HCT116 (cell line): ENCODE measurements around the gene SUB1. TPM values are rescaled to one million over a fixed set of nuclear protein-coding genes. Genes with fewer than 3 reads are reported as not detected.

ENCODE experiments used
- ATAC-seq: fragments of 200-7000 bp; cut with Tn5 transposase; 2 replicates; pipeline ENCODE4 v1.9.1; 2020; ENCODE audit warnings: mild to moderate bottlenecking, moderate library complexity
- BruUV-seq: library from RNA; stranded (reverse); fragments of 400-500 nt; replicated peaks from 2 replicates; lab custom pipeline; 2021; lab: Mats Ljungman, UMichigan
- CTCF ChIA-PET: fragments of 300-600 bp; sonication (Branson Sonifier 250); formaldehyde crosslinking; loops from one replicate; lab custom pipeline; 2021; ENCODE audit warnings: antibody characterized with exemption; lab: Charles Lee
- POLR2A ChIA-PET: fragments of 300-600, 350-600 bp; sonication (Branson Sonifier 250); formaldehyde crosslinking; loops from one replicate; lab custom pipeline; 2021; ENCODE audit warnings: antibody characterized with exemption; lab: Charles Lee
- RAD21 ChIA-PET, 2 experiments: fragments of 300-600 bp; sonication (Branson Sonifier 250); formaldehyde crosslinking; loops; one replicate each; lab custom pipeline; 2023; ENCODE audit warnings: low total read pairs in 2 of 2; ENCODE audit not compliant: uncharacterized antibody in 2 of 2, unreplicated experiment in 2 of 2, low non-redundant PET in 1 of 2; lab: Charles Lee
- DNase-seq: peaks from one replicate; pipeline ENCODE4 v3.0.0-alpha.2; 2010; ENCODE audit warnings: low read depth, low spot score
- H2AFZ ChIP-seq: fragments of 200-600 bp; shearing (Covaris generic), sonication (generic); 2 replicates; pipeline ENCODE4 v1.6.1; 2017; ENCODE audit warnings: low read depth, mixed run types, mixed read lengths, antibody characterized with exemption, low read length; ENCODE audit not compliant: poor library complexity, severe bottlenecking
- H3K27ac ChIP-seq: 2 replicates; pipeline ENCODE4 v1.5.1; 2012; ENCODE audit warnings: low read depth, low read length
- H3K27me3 ChIP-seq: fragments of 200-600 bp; sonication (generic); 2 replicates; pipeline ENCODE4 v1.6.1; 2016; ENCODE audit warnings: mixed run types, low read length, mixed read lengths; ENCODE audit not compliant: insufficient read depth
- H3K36me3 ChIP-seq, 2 experiments: fragments of 200-500 bp in 1 of 2; fragments of 200-600 bp in 1 of 2; sonication (Bioruptor generic) in 1 of 2; sonication (generic) in 1 of 2; 2 replicates each; pipeline versions ENCODE4 v1.5.1 to v1.6.1; 2014 to 2016; ENCODE audit warnings: low read length in 2 of 2, inconsistent platforms in 1 of 2, mixed read lengths in 1 of 2, mixed run types in 1 of 2; ENCODE audit not compliant: insufficient read depth in 2 of 2, control insufficient read depth in 1 of 2
- H3K4me1 ChIP-seq, 2 experiments: fragments of 200-600 bp in 1 of 2; sonication (generic) in 1 of 2; 2 replicates each; pipeline versions ENCODE4 v1.5.1 to v1.6.1; 2012 to 2017; ENCODE audit warnings: low read length in 2 of 2, inconsistent platforms in 1 of 2, mild to moderate bottlenecking in 1 of 2, mixed read lengths in 1 of 2, mixed run types in 1 of 2, moderate library complexity in 1 of 2; ENCODE audit not compliant: insufficient read depth in 2 of 2, control insufficient read depth in 1 of 2
- H3K4me2 ChIP-seq: fragments of 200-600 bp; sonication (generic); 2 replicates; pipeline ENCODE4 v1.6.1; 2017; ENCODE audit warnings: mixed run types, low read length, mixed read lengths
- H3K4me3 ChIP-seq, 2 experiments: fragments of 200-600 bp in 1 of 2; sonication (generic) in 1 of 2; replicated peaks in 1 of 2; 2 replicates each; pipeline ENCODE4 v1.5.1; 2011 to 2016; ENCODE audit warnings: low read length in 2 of 2, control low read depth in 1 of 2, low read depth in 1 of 2, mild to moderate bottlenecking in 1 of 2, mixed read lengths in 1 of 2, mixed run types in 1 of 2
- H3K79me2 ChIP-seq: fragments of 200-600 bp; sonication (generic); 2 replicates; pipeline ENCODE4 v1.6.1; 2017; ENCODE audit warnings: mild to moderate bottlenecking, mixed run types, low read length, moderate library complexity, mixed read lengths; ENCODE audit not compliant: insufficient read depth
- H3K9ac ChIP-seq: fragments of 200-600 bp; sonication (generic); 2 replicates; pipeline ENCODE4 v1.6.1; 2016; ENCODE audit warnings: low read length, mixed read lengths
- H3K9me2 ChIP-seq: fragments of 200-600 bp; sonication (generic), shearing (Covaris generic); 2 replicates; pipeline ENCODE4 v1.6.1; 2017; ENCODE audit warnings: mixed run types, mild to moderate bottlenecking, moderate library complexity; ENCODE audit not compliant: insufficient read depth
- H3K9me3 ChIP-seq, 2 experiments: fragments of 200-500 bp in 1 of 2; fragments of 200-600 bp in 1 of 2; sonication (Bioruptor generic) in 1 of 2; sonication (generic) in 1 of 2; 2 replicates each; pipeline ENCODE4 v1.6.1; 2014 to 2017; ENCODE audit warnings: low read length in 2 of 2, mixed read lengths in 2 of 2, inconsistent platforms in 1 of 2, low read depth in 1 of 2, mild to moderate bottlenecking in 1 of 2, mixed run types in 1 of 2, moderate library complexity in 1 of 2; ENCODE audit not compliant: control insufficient read depth in 1 of 2, insufficient read depth in 1 of 2
- H4K20me1 ChIP-seq: fragments of 200-600 bp; sonication (generic), shearing (Covaris generic); 2 replicates; pipeline ENCODE4 v1.6.1; 2017; ENCODE audit warnings: mixed run types, mild to moderate bottlenecking, moderate library complexity; ENCODE audit not compliant: insufficient read depth
- ATF3 ChIP-seq: IDR thresholded peaks from 2 replicates; pipeline ENCODE4 v1.6.1; 2012
- CBX3 ChIP-seq: IDR thresholded peaks from 2 replicates; pipeline ENCODE4 v1.6.1; 2012; ENCODE audit warnings: low read depth
- CEBPB ChIP-seq: IDR thresholded peaks from 2 replicates; pipeline ENCODE4 v1.6.1; 2012; ENCODE audit warnings: low read depth
- CTCF ChIP-seq, 3 experiments: fragments of 200-600 bp in 1 of 3; sonication (generic) in 1 of 3; IDR thresholded peaks in 2 of 3; conservative IDR thresholded peaks in 1 of 3; 2 replicates each; pipeline ENCODE4 v1.5.1; 2012 to 2017; ENCODE audit warnings: low read depth in 2 of 3, low read length in 2 of 3, antibody characterized with exemption in 1 of 3, borderline replicate concordance in 1 of 3, control low read depth in 1 of 3, mild to moderate bottlenecking in 1 of 3, mixed read lengths in 1 of 3, mixed run types in 1 of 3, moderate library complexity in 1 of 3; ENCODE audit not compliant: insufficient read depth in 1 of 3
- EGR1 ChIP-seq: IDR thresholded peaks from 2 replicates; pipeline ENCODE4 v1.6.1; 2012; ENCODE audit warnings: low read depth
- ELF1 ChIP-seq: IDR thresholded peaks from 2 replicates; pipeline ENCODE4 v1.6.1; 2012; ENCODE audit warnings: low read depth, borderline replicate concordance
- EZH2 ChIP-seq: fragments of 200-600 bp; sonication (generic); IDR thresholded peaks from 2 replicates; pipeline ENCODE4 v1.6.1; 2017; ENCODE audit warnings: antibody characterized with exemption, mixed run types
- EZH2phosphoT487 ChIP-seq: fragments of 200-600 bp; IDR thresholded peaks from 2 replicates; pipeline ENCODE4 v1.6.1; 2018; ENCODE audit warnings: antibody characterized with exemption, borderline replicate concordance
- JUND ChIP-seq: IDR thresholded peaks from 2 replicates; pipeline ENCODE4 v1.6.1; 2012
- MAX ChIP-seq: IDR thresholded peaks from 2 replicates; pipeline ENCODE4 v1.6.1; 2012
- RAD21 ChIP-seq: IDR thresholded peaks from 2 replicates; pipeline ENCODE4 v1.6.1; 2012; ENCODE audit warnings: low read depth, mild to moderate bottlenecking
- SP1 ChIP-seq: IDR thresholded peaks from 2 replicates; pipeline ENCODE4 v1.6.1; 2012; ENCODE audit warnings: low read depth
- SRF ChIP-seq: IDR thresholded peaks from 2 replicates; pipeline ENCODE4 v1.6.1; 2012; ENCODE audit warnings: low read depth
- TCF7L2 ChIP-seq: IDR thresholded peaks from 2 replicates; pipeline ENCODE4 v1.7.0; 2011; ENCODE audit warnings: borderline replicate concordance, inconsistent platforms; ENCODE audit not compliant: insufficient read depth, insufficient read length; ENCODE audit errors: extremely low read depth
- YY1 ChIP-seq: IDR thresholded peaks from 2 replicates; pipeline ENCODE4 v1.6.1; 2011; ENCODE audit warnings: low read length, low read depth, moderate library complexity, mild to moderate bottlenecking; ENCODE audit not compliant: insufficient replicate concordance; ENCODE audit errors: extremely low read depth
- ZBTB33 ChIP-seq: IDR thresholded peaks from 2 replicates; pipeline ENCODE4 v1.6.1; 2011; ENCODE audit warnings: mild to moderate bottlenecking, low read length, moderate library complexity; ENCODE audit not compliant: insufficient replicate concordance; ENCODE audit errors: extremely low read depth
- ZFX ChIP-seq: fragments of 450-650 bp; IDR thresholded peaks from 2 replicates; pipeline ENCODE4 v1.6.1; 2017
- ZNF274 ChIP-seq: fragments of 200-500 bp; sonication (Bioruptor generic); IDR thresholded peaks from 2 replicates; pipeline ENCODE4 v1.6.1; 2014; ENCODE audit warnings: mild to moderate bottlenecking, low read depth, low read length, inconsistent platforms
- intact Hi-C: fragments of 100-400 bp; cut with micrococcal nuclease; formaldehyde crosslinking; loops from 2 replicates; pipeline ENCODE4 v1.10.0; 2022
- total RNA-seq: library from RNA; stranded (reverse); gene quantifications from one replicate; pipeline ENCODE4 v1.2.1, GENCODE V29; 2021; ENCODE audit not compliant: unreplicated experiment

Gene SUB1
- total RNA-seq, 1 experiment from 2014 or later = 216 TPM

DNA sequence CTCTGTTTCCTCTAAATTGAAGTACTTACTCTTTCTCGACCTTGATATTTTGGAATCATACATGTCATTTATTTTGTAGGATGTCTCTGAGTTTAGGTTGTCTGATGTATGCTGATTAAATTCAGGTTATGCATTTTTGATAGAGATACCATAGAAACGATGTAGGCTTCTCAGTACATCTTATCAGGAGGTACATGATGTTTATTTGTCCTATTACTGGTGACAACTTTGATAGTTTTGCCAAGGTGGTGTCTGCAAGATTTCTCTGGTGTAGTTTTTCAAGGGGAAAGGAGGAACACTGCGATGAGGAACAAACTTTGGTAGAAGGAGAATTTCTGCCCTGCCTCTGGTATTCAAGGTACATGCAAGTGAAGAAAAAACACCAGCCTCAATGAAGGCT, 29.9 kb downstream of the SUB1 start:
- no peaks in the 10 kb centered on the region for H3K79me2 ChIP-seq
- no peaks in the 10 kb centered on the region for H3K27me3 ChIP-seq
- no peak overlapping the region for H2AFZ ChIP-seq
- H3K9ac ChIP-seq = no peak overlapping the region
- TF ChIP-seq JUND (no peak), ZBTB33 (no peak), ZFX (no peak), CBX3 (no peak), YY1 (no peak), MAX (no peak), SRF (no peak), CTCF (IDR thresholded peaks at IDR 0.05 in 2 of 3, conservative IDR thresholded peaks at IDR 0.05 in 1 of 3; ENCODE audit: borderline replicate concordance in 1 of 3, insufficient read depth in 1 of 3, low read depth in 2 of 3, low read length in 2 of 3) (no peak), ATF3 (no peak), RAD21 (no peak), SP1 (no peak), EZH2 (no peak), ELF1 (no peak), TCF7L2 (no peak), ZNF274 (no peak), EGR1 (no peak), CEBPB (no peak), EZH2phosphoT487 (no peak)
- H3K4me3 ChIP-seq = no peak overlapping the region
- intact Hi-C loops = loop anchor here (10.0 kb wide), 2 partner anchors 570 to 790 kb away; no protein-coding TSS in a partner anchor
- no peaks in the 10 kb centered on the region for H3K4me1 ChIP-seq
- ChIA-PET POLR2A (no interaction called here), RAD21 (no interaction called here), CTCF (no interaction called here)
- H4K20me1 ChIP-seq = no peaks in the 10 kb centered on the region
- ATAC-seq (no peak), DNase-seq (no peak)
- no peaks in the 10 kb centered on the region for H3K9me2 ChIP-seq
- BruUV-seq = no TSS peak
- no peak overlapping the region for H3K4me2 ChIP-seq
- H3K27ac ChIP-seq = no peak overlapping the region
- H3K9me3 ChIP-seq = no peaks in the 10 kb centered on the region
- no peaks in the 10 kb centered on the region for H3K36me3 ChIP-seq
